Colonic mucosa (tissue), 4 donors: ENCODE measurements around the gene SMG1. TPM values are rescaled to one million over a fixed set of nuclear protein-coding genes. Genes with fewer than 3 reads are reported as not detected.
"Not testable (repeated sequence)": the region's sequence is repeated elsewhere in the genome, so short reads cannot be mapped to it uniquely, and the experiment has no call there.

ENCODE experiments used
- DNase-seq: peaks from one replicate; pipeline ENCODE4 v3.0.0-alpha.2; 2020
- H3K27ac ChIP-seq: fragments of 200-600 bp; one replicate; pipeline ENCODE4 v1.8.0; 2021
- H3K27me3 ChIP-seq: fragments of 200-600 bp; one replicate; pipeline ENCODE4 v1.8.0; 2021
- H3K36me3 ChIP-seq: fragments of 200-600 bp; one replicate; pipeline ENCODE4 v1.8.0; 2021
- H3K4me1 ChIP-seq: fragments of 200-600 bp; one replicate; pipeline ENCODE4 v1.8.0; 2021; ENCODE audit warnings: mild to moderate bottlenecking
- H3K4me3 ChIP-seq: fragments of 200-600 bp; one replicate; pipeline ENCODE4 v1.8.0; 2021
- H3K9ac ChIP-seq, 2 donors: one replicate each; pipeline ENCODE4 v1.7.0; 2013; ENCODE audit warnings: control low read depth in 2 of 2, low read depth in 2 of 2, low read length in 2 of 2
- H3K9me3 ChIP-seq: fragments of 200-600 bp; one replicate; pipeline ENCODE4 v1.8.0; 2021
- intact Hi-C: fragments of 100-400 bp; cut with DNase I; formaldehyde crosslinking; loops from one replicate; pipeline ENCODE4 v1.14.1; 2022
- total RNA-seq, 2 donors: library from RNA; stranded (reverse); fragmentation: NEBNext Ultra II Directional in 1 of 2; extraction: Animal tissue kit (Norgen Biotek cat#: 25700) in 1 of 2; gene quantifications; one replicate each; pipeline ENCODE4 v1.2.1, GENCODE V29; 2021
- TF ChIP-seq, protein P1 (sequence below): fragments of 200-600 bp; IDR thresholded peaks from one replicate; pipeline ENCODE4 v1.8.0; 2022; ENCODE audit warnings: antibody characterized with exemption, mild to moderate bottlenecking
- donor health status: healthy.
- donor health status: DM: no; HTN: no; CAD: no.
- donor health status: DM: no; HTN: no; CAD: no.

Gene SMG1
- total RNA-seq, 2 donors from 2014 or later: 73.6 to 83.3 TPM

GRCh38 chr16:18932243-18932987 lies 6.2 kb upstream of the SMG1 start:
- H3K27me3 ChIP-seq: no peaks in the 10 kb centered on the region
- TF ChIP-seq, protein P1, sequence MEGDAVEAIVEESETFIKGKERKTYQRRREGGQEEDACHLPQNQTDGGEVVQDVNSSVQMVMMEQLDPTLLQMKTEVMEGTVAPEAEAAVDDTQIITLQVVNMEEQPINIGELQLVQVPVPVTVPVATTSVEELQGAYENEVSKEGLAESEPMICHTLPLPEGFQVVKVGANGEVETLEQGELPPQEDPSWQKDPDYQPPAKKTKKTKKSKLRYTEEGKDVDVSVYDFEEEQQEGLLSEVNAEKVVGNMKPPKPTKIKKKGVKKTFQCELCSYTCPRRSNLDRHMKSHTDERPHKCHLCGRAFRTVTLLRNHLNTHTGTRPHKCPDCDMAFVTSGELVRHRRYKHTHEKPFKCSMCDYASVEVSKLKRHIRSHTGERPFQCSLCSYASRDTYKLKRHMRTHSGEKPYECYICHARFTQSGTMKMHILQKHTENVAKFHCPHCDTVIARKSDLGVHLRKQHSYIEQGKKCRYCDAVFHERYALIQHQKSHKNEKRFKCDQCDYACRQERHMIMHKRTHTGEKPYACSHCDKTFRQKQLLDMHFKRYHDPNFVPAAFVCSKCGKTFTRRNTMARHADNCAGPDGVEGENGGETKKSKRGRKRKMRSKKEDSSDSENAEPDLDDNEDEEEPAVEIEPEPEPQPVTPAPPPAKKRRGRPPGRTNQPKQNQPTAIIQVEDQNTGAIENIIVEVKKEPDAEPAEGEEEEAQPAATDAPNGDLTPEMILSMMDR: no peak
- no peaks in the 10 kb centered on the region for H3K9me3 ChIP-seq
- H3K9ac ChIP-seq: no peak overlapping the region
- intact Hi-C loops: no loop called here
- no peak overlapping the region for H3K4me3 ChIP-seq
- DNase-seq: no peak
- no peaks in the 10 kb centered on the region for H3K36me3 ChIP-seq
- no peaks in the 10 kb centered on the region for H3K4me1 ChIP-seq
- H3K27ac ChIP-seq: no peak overlapping the region

- no peak for DNase-seq
- intact Hi-C loops: no loop called here
- H3K9ac ChIP-seq: no peak overlapping the region
- no peak overlapping the region for H3K4me3 ChIP-seq
- H3K27ac ChIP-seq: no peak overlapping the region
- H3K27me3 ChIP-seq: no peaks in the 10 kb centered on the region
- H3K9me3 ChIP-seq: no peaks in the 10 kb centered on the region
- TF ChIP-seq, protein P1: no peak
- no peaks in the 10 kb centered on the region for H3K36me3 ChIP-seq
- H3K4me1 ChIP-seq: no peaks in the 10 kb centered on the region
These were observed 5.5 kb upstream of the SMG1 start for GRCh38 chr16:18931756-18932155.

DNA sequence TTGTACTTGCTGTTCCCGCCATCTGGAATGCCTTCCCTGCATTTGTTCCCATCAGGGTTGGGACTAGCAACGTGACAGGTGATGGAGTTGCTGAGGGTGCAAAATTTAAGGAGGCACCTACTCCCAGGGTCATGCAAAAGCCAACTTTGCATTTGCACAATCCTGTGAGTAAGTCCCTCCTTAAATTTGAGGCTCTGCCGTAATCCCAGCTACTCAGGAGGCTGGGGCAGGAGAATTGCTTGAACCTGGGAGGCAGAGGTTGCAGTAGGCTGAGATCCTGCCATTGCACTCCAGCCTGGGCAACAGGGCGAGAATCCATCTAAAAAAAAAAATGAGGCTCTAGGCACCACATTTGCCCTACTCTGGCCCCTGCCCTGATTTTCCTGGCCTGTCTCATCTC lies 3.9 kb upstream of the SMG1 start:
- H3K27me3 ChIP-seq, H3K9ac ChIP-seq, H3K36me3 ChIP-seq, H3K9me3 ChIP-seq, H3K27ac ChIP-seq, intact Hi-C loops, H3K4me1 ChIP-seq, DNase-seq, H3K4me3 ChIP-seq: not testable (repeated sequence)

DNA sequence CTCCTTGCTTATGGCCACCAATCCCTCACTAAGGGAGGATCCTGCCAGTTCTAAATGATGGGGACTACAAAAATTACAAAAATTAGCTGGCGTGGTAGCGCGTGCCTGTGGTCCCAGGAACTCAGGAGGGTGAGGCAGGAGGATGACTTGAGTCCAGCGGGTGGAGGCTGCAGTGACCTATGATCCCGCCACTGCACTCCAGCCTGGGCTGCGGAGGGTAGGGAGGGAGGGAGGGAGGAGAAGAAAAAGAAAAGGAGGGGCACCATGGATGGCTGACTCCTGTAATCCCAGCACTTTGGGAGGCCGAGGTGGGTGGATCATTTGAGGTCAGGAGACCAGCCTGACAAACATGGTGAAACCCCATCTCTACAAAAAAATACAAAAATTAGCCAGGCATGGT lies 1.9 kb upstream of the SMG1 start:
- H3K9me3 ChIP-seq, intact Hi-C loops, H3K27me3 ChIP-seq, H3K27ac ChIP-seq, H3K4me3 ChIP-seq, H3K36me3 ChIP-seq, H3K4me1 ChIP-seq, H3K9ac ChIP-seq, DNase-seq: not testable (repeated sequence)

GRCh38 chr16:18925215-18925985 lies 808 bp downstream of the SMG1 start:
- intact Hi-C loops, H3K36me3 ChIP-seq, H3K9me3 ChIP-seq, H3K4me1 ChIP-seq, H3K27me3 ChIP-seq: not testable (repeated sequence)
- Histone ChIP-seq H3K4me3 (peak overlapping the region; percentile 63), H3K27ac (peak overlapping the region; percentile 94), H3K9ac (peak overlapping the region; percentile 66 to 81)
- DNase-seq: peak; percentile 59

- H3K4me3 ChIP-seq, DNase-seq, H3K36me3 ChIP-seq, H3K4me1 ChIP-seq, H3K9me3 ChIP-seq, H3K9ac ChIP-seq, H3K27me3 ChIP-seq, H3K27ac ChIP-seq, intact Hi-C loops: not testable (repeated sequence)
These were observed 2.3 kb downstream of the SMG1 start for GRCh38 chr16:18923935-18924334.

GRCh38 chr16:18923124-18923523 lies 3.1 kb downstream of the SMG1 start:
- H3K36me3 ChIP-seq, H3K9me3 ChIP-seq, H3K4me1 ChIP-seq, H3K27ac ChIP-seq, H3K27me3 ChIP-seq, DNase-seq, H3K4me3 ChIP-seq, H3K9ac ChIP-seq, intact Hi-C loops: not testable (repeated sequence)

DNA sequence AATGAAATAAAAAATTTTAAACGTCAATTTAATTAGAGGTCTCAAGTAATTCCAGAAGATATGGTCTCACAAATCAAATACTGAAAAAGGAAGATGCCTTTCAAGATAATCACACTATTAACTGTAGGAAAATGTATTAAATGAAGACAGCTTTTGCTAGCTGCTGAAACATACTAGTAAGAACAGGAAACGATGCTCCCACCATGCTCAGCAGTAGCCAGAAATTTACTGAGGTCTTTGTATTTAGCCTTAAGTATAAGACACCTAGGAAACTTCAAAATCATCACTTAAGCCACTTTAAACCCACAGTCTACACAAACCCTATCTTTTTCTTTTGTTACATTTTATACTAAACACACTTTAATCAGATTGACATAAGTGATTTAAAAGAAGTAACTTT lies 16.6 kb downstream of the SMG1 start:
- H3K27me3 ChIP-seq, H3K36me3 ChIP-seq, H3K27ac ChIP-seq, H3K9me3 ChIP-seq, H3K4me1 ChIP-seq, H3K4me3 ChIP-seq, H3K9ac ChIP-seq, DNase-seq, intact Hi-C loops: not testable (repeated sequence)

GRCh38 chr16:18908716-18909115 lies 17.5 kb downstream of the SMG1 start:
- H3K27ac ChIP-seq, intact Hi-C loops, H3K27me3 ChIP-seq, H3K36me3 ChIP-seq, H3K4me1 ChIP-seq, H3K9me3 ChIP-seq, H3K9ac ChIP-seq, DNase-seq, H3K4me3 ChIP-seq: not testable (repeated sequence)

- intact Hi-C loops: not testable (repeated sequence)
These were observed 23.4 kb downstream of the SMG1 start for GRCh38 chr16:18902778-18903177.

DNA sequence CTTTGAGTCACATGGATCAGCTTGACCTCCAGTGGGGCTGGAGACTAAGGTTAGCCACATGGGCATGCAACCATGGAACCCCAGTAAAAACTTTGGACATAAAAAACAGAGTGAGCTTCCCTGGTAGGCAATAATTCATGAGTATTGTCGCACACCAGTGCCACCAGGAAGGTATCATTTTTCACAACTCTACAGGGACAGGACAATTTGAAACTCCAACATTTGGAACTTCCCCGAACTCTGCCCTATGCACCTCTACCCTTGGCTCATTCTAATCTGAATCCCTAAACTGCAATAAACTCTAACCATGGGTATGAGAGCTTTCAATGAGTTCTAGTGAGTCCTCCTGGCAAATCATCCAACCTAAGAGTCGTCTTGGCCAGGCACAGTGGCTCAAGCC lies 24.2 kb downstream of the SMG1 start:
- intact Hi-C loops, H3K9me3 ChIP-seq, H3K9ac ChIP-seq, H3K4me1 ChIP-seq, H3K4me3 ChIP-seq, DNase-seq, H3K27me3 ChIP-seq, H3K36me3 ChIP-seq, H3K27ac ChIP-seq: not testable (repeated sequence)

More at GRCh38 chr16:18902778-18903177, 23.4 kb downstream of the SMG1 start:
- H3K27me3 ChIP-seq, H3K9ac ChIP-seq, DNase-seq, H3K9me3 ChIP-seq, H3K36me3 ChIP-seq, H3K4me1 ChIP-seq, H3K27ac ChIP-seq, H3K4me3 ChIP-seq: not testable (repeated sequence)
